Sigmoid colon (tissue), 4 donors: ENCODE data around the gene IL17A.

ENCODE experiments used
- EP300 ChIP-seq, 4 donors: sonication (generic); formaldehyde crosslinking; IDR thresholded peaks; one replicate each; pipeline ENCODE4 v1.6.1; 2017; ENCODE audit warnings: antibody characterized with exemption in 4 of 4
- TF ChIP-seq, protein P1 (sequence below), 4 experiments: fragments of 450-650 bp in 3 of 4; fragments of 200-600 bp in 1 of 4; IDR thresholded peaks; one replicate each; pipeline ENCODE4 v1.5.1; 2016 to 2019; ENCODE audit warnings: antibody characterized with exemption in 4 of 4, mild to moderate bottlenecking in 3 of 4, moderate library complexity in 2 of 4

DNA sequence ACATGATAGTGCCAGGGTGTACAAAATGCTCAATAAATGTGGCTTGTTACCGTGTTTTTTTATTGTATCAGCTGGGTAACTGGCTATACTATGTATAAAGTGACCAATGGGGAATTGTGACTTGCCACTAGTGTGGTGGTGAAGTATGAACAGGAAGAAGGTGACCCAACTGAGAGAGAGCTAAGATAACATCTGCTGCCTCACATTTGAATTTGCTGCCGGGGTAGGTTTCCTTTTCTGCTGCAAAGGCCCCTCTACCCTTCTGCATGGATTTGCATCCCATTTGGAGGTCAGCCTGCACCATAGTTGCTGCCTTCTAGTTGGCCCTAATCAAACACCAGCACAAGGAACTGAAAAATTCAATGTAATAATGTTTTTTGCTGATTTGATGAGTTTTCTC lies 24.1 kb downstream of the IL17A start:
- TF ChIP-seq, protein P1, sequence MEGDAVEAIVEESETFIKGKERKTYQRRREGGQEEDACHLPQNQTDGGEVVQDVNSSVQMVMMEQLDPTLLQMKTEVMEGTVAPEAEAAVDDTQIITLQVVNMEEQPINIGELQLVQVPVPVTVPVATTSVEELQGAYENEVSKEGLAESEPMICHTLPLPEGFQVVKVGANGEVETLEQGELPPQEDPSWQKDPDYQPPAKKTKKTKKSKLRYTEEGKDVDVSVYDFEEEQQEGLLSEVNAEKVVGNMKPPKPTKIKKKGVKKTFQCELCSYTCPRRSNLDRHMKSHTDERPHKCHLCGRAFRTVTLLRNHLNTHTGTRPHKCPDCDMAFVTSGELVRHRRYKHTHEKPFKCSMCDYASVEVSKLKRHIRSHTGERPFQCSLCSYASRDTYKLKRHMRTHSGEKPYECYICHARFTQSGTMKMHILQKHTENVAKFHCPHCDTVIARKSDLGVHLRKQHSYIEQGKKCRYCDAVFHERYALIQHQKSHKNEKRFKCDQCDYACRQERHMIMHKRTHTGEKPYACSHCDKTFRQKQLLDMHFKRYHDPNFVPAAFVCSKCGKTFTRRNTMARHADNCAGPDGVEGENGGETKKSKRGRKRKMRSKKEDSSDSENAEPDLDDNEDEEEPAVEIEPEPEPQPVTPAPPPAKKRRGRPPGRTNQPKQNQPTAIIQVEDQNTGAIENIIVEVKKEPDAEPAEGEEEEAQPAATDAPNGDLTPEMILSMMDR (IDR thresholded peaks at IDR 0.05), result no peak
- no peak for TF ChIP-seq EP300 (IDR thresholded peaks at IDR 0.05)
